ENCODE measurements around the gene NMRAL1. TPM values are rescaled to one million over a fixed set of nuclear protein-coding genes. Genes with fewer than 3 reads are reported as not detected.

Gene NMRAL1
- polyA plus RNA-seq, 1 donor from 2014 or later = 6.3 TPM

- Histone ChIP-seq H3K27me3 (ENCODE audit: insufficient read depth, low read depth, low read length) (no peaks in the 10 kb centered on the region), H4K20me1 (ENCODE audit: insufficient read depth) (no peaks in the 10 kb centered on the region), H3K9me3 (ENCODE audit: low read length) (no peaks in the 10 kb centered on the region), H3K79me2 (replicated peaks; ENCODE audit: insufficient read depth, low read length) (no peaks in the 10 kb centered on the region), H3F3A (ENCODE audit: insufficient read depth, low read length, poor library complexity, severe bottlenecking) (no peaks in the 10 kb centered on the region), H3K36me3 (ENCODE audit: insufficient read depth, low read length) (no peaks in the 10 kb centered on the region), H3K9ac (ENCODE audit: low read length) (no peak overlapping the region), H2AFZ (ENCODE audit: low read depth, low read length) (no peak overlapping the region), H3K4me2 (ENCODE audit: low read length) (no peak overlapping the region), H3K4me3 (ENCODE audit: low read length) (no peak overlapping the region), H3K9me2 (ENCODE audit: insufficient read depth, low read length) (no peaks in the 10 kb centered on the region), H3K27ac (ENCODE audit: low read length) (no peak overlapping the region)
- TF ChIP-seq POLR2AphosphoS5 (IDR thresholded peaks at IDR 0.05) (no peak), REST (IDR thresholded peaks at IDR 0.05; ENCODE audit: borderline replicate concordance) (no peak), MXI1 (conservative IDR thresholded peaks at IDR 0.05; ENCODE audit: poor library complexity, severe bottlenecking) (no peak), EP300 (conservative IDR thresholded peaks at IDR 0.05; ENCODE audit: poor library complexity, severe bottlenecking) (no peak), TAF1 (IDR thresholded peaks at IDR 0.05; ENCODE audit: low read depth) (no peak), SMC3 (conservative IDR thresholded peaks at IDR 0.05; ENCODE audit: poor library complexity) (no peak), EZH2 (IDR thresholded peaks at IDR 0.05; ENCODE audit: borderline replicate concordance, insufficient read depth, low read length, poor library complexity, severe bottlenecking) (no peak), CTCF (IDR thresholded peaks at IDR 0.05; ENCODE audit: poor library complexity, severe bottlenecking) (no peak), RAD21 (conservative IDR thresholded peaks at IDR 0.05) (no peak)
These were observed 13.5 kb downstream of the NMRAL1 start for GRCh38 chr16:4460936-4461249.

GRCh38 chr16:4455951-4456350 lies 18.5 kb downstream of the NMRAL1 start:
- Histone ChIP-seq H3K9me3 (ENCODE audit: low read length) (no peaks in the 10 kb centered on the region), H3K36me3 (ENCODE audit: insufficient read depth, low read length) (no peaks in the 10 kb centered on the region), H3K9ac (ENCODE audit: low read length) (no peak overlapping the region), H3K9me2 (ENCODE audit: insufficient read depth, low read length) (no peaks in the 10 kb centered on the region), H3F3A (ENCODE audit: insufficient read depth, low read length, poor library complexity, severe bottlenecking) (no peaks in the 10 kb centered on the region), H3K27me3 (ENCODE audit: insufficient read depth, low read depth, low read length) (no peaks in the 10 kb centered on the region), H4K20me1 (ENCODE audit: insufficient read depth) (no peaks in the 10 kb centered on the region), H2AFZ (ENCODE audit: low read depth, low read length) (no peak overlapping the region), H3K4me2 (ENCODE audit: low read length) (no peak overlapping the region), H3K27ac (ENCODE audit: low read length) (no peak overlapping the region), H3K4me3 (ENCODE audit: low read length) (no peak overlapping the region), H3K79me2 (replicated peaks; ENCODE audit: insufficient read depth, low read length) (no peaks in the 10 kb centered on the region)
- TF ChIP-seq TAF1 (IDR thresholded peaks at IDR 0.05; ENCODE audit: low read depth) = no peak
- no peak for TF ChIP-seq POLR2AphosphoS5 (IDR thresholded peaks at IDR 0.05)
- no peak for TF ChIP-seq RAD21 (conservative IDR thresholded peaks at IDR 0.05)
- no peak for TF ChIP-seq SMC3 (conservative IDR thresholded peaks at IDR 0.05; ENCODE audit: poor library complexity)

DNA sequence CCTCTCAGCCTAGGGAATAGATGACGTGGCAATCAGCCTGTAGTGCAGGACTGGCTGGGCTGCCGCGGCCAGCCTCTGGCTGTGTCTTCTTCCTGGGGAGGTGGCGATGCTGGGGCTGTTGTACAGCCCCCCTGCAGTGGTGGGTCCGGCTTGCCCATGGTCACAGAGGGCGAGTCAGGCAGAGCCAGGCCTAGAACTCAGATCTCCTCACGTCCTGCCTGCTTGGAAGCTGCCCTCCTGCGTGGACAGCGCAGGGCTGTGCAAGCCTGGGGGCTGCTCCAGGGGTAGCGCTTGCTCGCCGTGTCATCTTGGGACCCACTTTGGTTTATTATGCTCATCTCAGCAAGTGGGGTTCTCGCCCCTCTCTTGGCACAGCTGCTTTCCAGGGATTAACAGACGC lies 19.3 kb downstream of the NMRAL1 start:
- Histone ChIP-seq H3K4me2 (ENCODE audit: low read length) (no peak overlapping the region), H2AFZ (ENCODE audit: low read depth, low read length) (no peak overlapping the region), H3K4me3 (ENCODE audit: low read length) (no peak overlapping the region), H3K9me2 (ENCODE audit: insufficient read depth, low read length) (no peaks in the 10 kb centered on the region), H3K36me3 (ENCODE audit: insufficient read depth, low read length) (no peaks in the 10 kb centered on the region), H4K20me1 (ENCODE audit: insufficient read depth) (no peaks in the 10 kb centered on the region), H3K79me2 (replicated peaks; ENCODE audit: insufficient read depth, low read length) (no peaks in the 10 kb centered on the region), H3K27me3 (ENCODE audit: insufficient read depth, low read depth, low read length) (no peaks in the 10 kb centered on the region), H3F3A (ENCODE audit: insufficient read depth, low read length, poor library complexity, severe bottlenecking) (no peaks in the 10 kb centered on the region), H3K9ac (ENCODE audit: low read length) (no peak overlapping the region), H3K27ac (ENCODE audit: low read length) (no peak overlapping the region), H3K9me3 (ENCODE audit: low read length) (no peaks in the 10 kb centered on the region)
- TF ChIP-seq TAF1 (IDR thresholded peaks at IDR 0.05; ENCODE audit: low read depth) = no peak
- no peak for TF ChIP-seq SMC3 (conservative IDR thresholded peaks at IDR 0.05; ENCODE audit: poor library complexity)
- TF ChIP-seq EP300 (conservative IDR thresholded peaks at IDR 0.05; ENCODE audit: poor library complexity, severe bottlenecking) = no peak
- TF ChIP-seq EZH2 (IDR thresholded peaks at IDR 0.05; ENCODE audit: borderline replicate concordance, insufficient read depth, low read length, poor library complexity, severe bottlenecking) = no peak
